22Rv1 (cell line): ENCODE data around the gene WDSUB1.
A peak's percentile ranks its signal among the peaks of the same experiment; 100 is the strongest.

Source experiments
- H3K27ac ChIP-seq: fragments of 450-650 bp; 2 replicates; pipeline ENCODE4 v1.5.1; 2017
- CTCF ChIP-seq: fragments of 450-650 bp; IDR thresholded peaks from 2 replicates; pipeline ENCODE4 v1.5.1; 2017; ENCODE audit warnings: mild to moderate bottlenecking
- ZFX ChIP-seq: fragments of 450-650 bp; IDR thresholded peaks from 2 replicates; pipeline ENCODE4 v1.6.1; 2017; ENCODE audit warnings: antibody characterized with exemption, borderline replicate concordance

WDSUB1 gene

GRCh38 chr2:159285929-159286708 lies at the start of gene WDSUB1:
Gene WDSUB1 (minus strand): TSS chr2:159286703. CDS start chr2:159283069, 3,634 bp downstream.
- no peak for TF ChIP-seq CTCF
- no peak for TF ChIP-seq ZFX
- peak within 1 kb of the TSS; percentile 84 for H3K27ac ChIP-seq

- H3K27ac ChIP-seq: no peak overlapping the region
- TF ChIP-seq CTCF (no peak), ZFX (no peak)
Observed at GRCh38 chr2:159326569-159327255, 40.2 kb upstream of the WDSUB1 start.

- H3K27ac ChIP-seq: no peak overlapping the region
- no peak for TF ChIP-seq ZFX
- TF ChIP-seq CTCF: no peak
Observed at GRCh38 chr2:159322419-159322818, 35.9 kb upstream of the WDSUB1 start.

- TF ChIP-seq ZFX (no peak), CTCF (no peak)
- no peak overlapping the region for H3K27ac ChIP-seq
Observed at GRCh38 chr2:159317392-159318088, 31.0 kb upstream of the WDSUB1 start.

- no peak overlapping the region for H3K27ac ChIP-seq
- TF ChIP-seq ZFX: no peak
- TF ChIP-seq CTCF: no peak
Observed at GRCh38 chr2:159307942-159308341, 21.4 kb upstream of the WDSUB1 start.

GRCh38 chr2:159300586-159300985 lies 14.1 kb upstream of the WDSUB1 start:
- H3K27ac ChIP-seq: no peak overlapping the region
- TF ChIP-seq CTCF: no peak
- TF ChIP-seq ZFX: no peak
